ENCODE results near the gene TRIM32. TPM values are rescaled to one million over a fixed set of nuclear protein-coding genes. Genes with fewer than 3 reads are reported as not detected.

TRIM32 gene
- total RNA-seq, 1 experiment from 2014 or later, result 17.5 TPM

DNA sequence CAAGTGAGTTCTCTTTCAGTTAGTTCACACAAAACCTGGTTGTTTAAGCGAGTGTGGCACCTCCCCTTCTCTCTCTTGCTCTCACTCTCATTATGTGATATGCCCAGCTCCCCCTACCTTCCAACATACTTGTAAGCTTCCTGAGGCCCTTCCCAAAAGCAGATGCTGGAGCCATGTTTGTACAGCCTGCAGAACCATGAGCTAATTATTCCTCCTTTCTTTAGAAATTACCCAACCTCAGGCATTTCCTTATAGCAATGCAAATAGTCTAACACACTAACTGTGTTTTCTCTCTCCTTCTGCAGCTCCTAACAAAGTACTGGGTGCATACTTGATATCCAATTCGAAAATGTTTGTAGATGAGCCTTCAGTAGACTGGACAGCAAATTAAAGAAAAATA is 62.7 kb downstream of the TRIM32 start:
- Mint-ChIP-seq H3K27me3 (ENCODE audit: low read depth) (no peaks in the 10 kb centered on the region; the same call in 1 of the 2 replicates), H3K27ac (no peak overlapping the region), H3K9me3 (no peaks in the 10 kb centered on the region), H3K36me3 (no peaks in the 10 kb centered on the region), H3K4me1 (peaks cover 18% of the 10 kb centered on the region), H3K4me3 (no peak overlapping the region)
- ChIA-PET POLR2A (no interaction called here), CTCF (interaction anchor here (1.0 to 2.1 kb wide), 3 partner anchors 13 to 110 kb away, joined by 3 to 11 read pairs (median 4); no protein-coding TSS in a partner anchor)
- ATAC-seq (no peak), DNase-seq (ENCODE audit: low spot score) (no peak)
- TF ChIP-seq, protein P1, sequence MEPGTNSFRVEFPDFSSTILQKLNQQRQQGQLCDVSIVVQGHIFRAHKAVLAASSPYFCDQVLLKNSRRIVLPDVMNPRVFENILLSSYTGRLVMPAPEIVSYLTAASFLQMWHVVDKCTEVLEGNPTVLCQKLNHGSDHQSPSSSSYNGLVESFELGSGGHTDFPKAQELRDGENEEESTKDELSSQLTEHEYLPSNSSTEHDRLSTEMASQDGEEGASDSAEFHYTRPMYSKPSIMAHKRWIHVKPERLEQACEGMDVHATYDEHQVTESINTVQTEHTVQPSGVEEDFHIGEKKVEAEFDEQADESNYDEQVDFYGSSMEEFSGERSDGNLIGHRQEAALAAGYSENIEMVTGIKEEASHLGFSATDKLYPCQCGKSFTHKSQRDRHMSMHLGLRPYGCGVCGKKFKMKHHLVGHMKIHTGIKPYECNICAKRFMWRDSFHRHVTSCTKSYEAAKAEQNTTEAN (CRISPR knock-in tag; IDR thresholded peaks at IDR 0.05), result no peak
- TF ChIP-seq RELA (CRISPR knock-in tag; IDR thresholded peaks at IDR 0.05; ENCODE audit: borderline replicate concordance), result no peak

DNA sequence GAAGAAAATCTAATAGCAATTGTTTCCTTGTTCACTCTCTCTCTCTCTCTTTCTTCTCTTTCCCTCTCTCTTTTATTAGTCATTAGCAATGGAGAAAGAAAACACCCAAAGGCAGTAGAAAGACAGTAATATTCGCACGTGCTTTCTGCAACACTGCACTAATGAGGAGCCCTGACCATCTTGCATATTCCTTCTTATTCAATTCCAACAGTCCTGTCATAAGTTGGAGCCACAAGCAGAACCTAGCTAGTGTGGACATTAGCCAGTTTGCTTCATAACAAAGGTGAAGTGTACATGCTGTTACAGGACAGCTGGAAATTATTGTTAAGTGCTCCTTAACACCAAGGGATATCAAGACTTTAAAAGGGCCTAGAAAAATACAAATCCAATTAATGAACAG is 63.4 kb downstream of the TRIM32 start:
- no peak overlapping the region; the same call in 1 of the 2 replicates for H3K27ac Mint-ChIP-seq
- H3K36me3 Mint-ChIP-seq, result peaks cover 2% of the 10 kb centered on the region; the same call in 1 of the 2 replicates
- ATAC-seq (no peak), DNase-seq (ENCODE audit: low spot score) (no peak)
- CTCF ChIA-PET, result interaction anchor here (1.0 to 2.1 kb wide), 3 partner anchors 14 to 109 kb away, joined by 3 to 11 read pairs (median 4); no protein-coding TSS in a partner anchor
- H3K9me3 Mint-ChIP-seq, result peaks cover 5% of the 10 kb centered on the region
- TF ChIP-seq GTF2I (CRISPR knock-in tag; conservative IDR thresholded peaks at IDR 0.05) (no peak), JAZF1 (CRISPR knock-in tag; IDR thresholded peaks at IDR 0.05) (no peak)
- no peaks in the 10 kb centered on the region; the same call in 1 of the 2 replicates for H3K27me3 Mint-ChIP-seq (ENCODE audit: low read depth)
- H3K4me3 Mint-ChIP-seq, result no peak overlapping the region
- POLR2A ChIA-PET, result no interaction called here
- H3K4me1 Mint-ChIP-seq, result peaks cover 18% of the 10 kb centered on the region

Measured in WTC11 (cell line).